IMR-90 (cell line): Measurements from ENCODE around the gene ALDH1L2. TPM values are rescaled to one million over a fixed set of nuclear protein-coding genes. Genes with fewer than 3 reads are reported as not detected.

Experiments used
- ATAC-seq: fragments of 200-7000 bp; cut with Tn5 transposase; 2 replicates; pipeline ENCODE4 v1.9.1; 2020; ENCODE audit warnings: low read depth, mild to moderate bottlenecking, moderate library complexity
- BruUV-seq: library from RNA; stranded (reverse); fragments of 400-500 nt; replicated peaks from 2 replicates; lab custom pipeline; 2021; lab: Mats Ljungman, UMichigan
- CTCF ChIA-PET: fragments of 300-600 bp; formaldehyde crosslinking; extraction: SDS; loops from one replicate; lab custom pipeline; 2021; ENCODE audit warnings: antibody characterized with exemption; lab: Yijun Ruan, JAX
- POLR2A ChIA-PET: fragments of 300-600 bp; sonication (Branson Sonifier 250); formaldehyde crosslinking; loops from one replicate; lab custom pipeline; 2022; ENCODE audit warnings: antibody characterized with exemption; ENCODE audit not compliant: unreplicated experiment; lab: Charles Lee
- DNase-seq: peaks from one replicate; pipeline ENCODE4 v3.0.0; 2013
- H2AFZ ChIP-seq: replicated peaks from 2 replicates; pipeline ENCODE3; 2013; ENCODE audit warnings: low read length, mild to moderate bottlenecking; ENCODE audit not compliant: poor library complexity
- H2AK5ac ChIP-seq: 2 replicates; pipeline ENCODE4 v1.6.1; 2013; ENCODE audit warnings: low read depth, low read length, inconsistent platforms
- H2AK9ac ChIP-seq: replicated peaks from 2 replicates; pipeline ENCODE3; 2013; ENCODE audit warnings: mild to moderate bottlenecking, low read depth, low read length, moderate library complexity; ENCODE audit not compliant: poor library complexity
- H2BK120ac ChIP-seq: 2 replicates; pipeline ENCODE4 v1.6.1; 2013; ENCODE audit warnings: low read depth, low read length, inconsistent platforms
- H2BK15ac ChIP-seq: 3 replicates; pipeline ENCODE4 v1.6.1; 2013; ENCODE audit warnings: low read depth, low read length, inconsistent platforms
- H2BK20ac ChIP-seq: 2 replicates; pipeline ENCODE4 v1.6.1; 2013; ENCODE audit warnings: low read depth, mild to moderate bottlenecking, inconsistent platforms, low read length, moderate library complexity
- H2BK5ac ChIP-seq: 2 replicates; pipeline ENCODE4 v1.6.1; 2013; ENCODE audit warnings: mild to moderate bottlenecking, low read depth, low read length, inconsistent platforms; ENCODE audit not compliant: poor library complexity, severe bottlenecking
- H3K14ac ChIP-seq: replicated peaks from 2 replicates; pipeline ENCODE4 v1.6.1; 2013; ENCODE audit warnings: low read depth, low read length, inconsistent platforms
- H3K18ac ChIP-seq: 2 replicates; pipeline ENCODE4 v1.6.1; 2013; ENCODE audit warnings: low read depth, low read length, control low read depth
- H3K23ac ChIP-seq: 2 replicates; pipeline ENCODE4 v1.6.1; 2013; ENCODE audit warnings: low read depth, low read length, inconsistent platforms
- H3K27ac ChIP-seq: 2 replicates; pipeline ENCODE4 v1.5.1; 2013; ENCODE audit warnings: mild to moderate bottlenecking, control low read depth, low read length; ENCODE audit not compliant: insufficient read depth
- H3K27me3 ChIP-seq: 2 replicates; pipeline ENCODE4 v1.6.1; 2013; ENCODE audit warnings: low read length; ENCODE audit not compliant: control insufficient read depth, insufficient read depth
- H3K36me3 ChIP-seq: 2 replicates; pipeline ENCODE4 v1.6.1; 2013; ENCODE audit warnings: low read length, mixed read lengths; ENCODE audit not compliant: control insufficient read depth, insufficient read depth
- H3K4ac ChIP-seq: 2 replicates; pipeline ENCODE4 v1.6.1; 2013; ENCODE audit warnings: low read depth, low read length, inconsistent platforms
- H3K4me1 ChIP-seq: 2 replicates; pipeline ENCODE4 v1.6.1; 2013; ENCODE audit warnings: low read length, mixed read lengths; ENCODE audit not compliant: control insufficient read depth, insufficient read depth
- H3K4me2 ChIP-seq: 2 replicates; pipeline ENCODE4 v1.6.1; 2013; ENCODE audit warnings: low read depth, mild to moderate bottlenecking, control low read depth, low read length, moderate library complexity
- H3K4me3 ChIP-seq: 2 replicates; pipeline ENCODE4 v1.5.1; 2013; ENCODE audit warnings: low read depth, mild to moderate bottlenecking, control low read depth, low read length, moderate library complexity; ENCODE audit not compliant: insufficient read depth
- H3K56ac ChIP-seq: 2 replicates; pipeline ENCODE4 v1.6.1; 2013; ENCODE audit warnings: low read length, inconsistent platforms; ENCODE audit not compliant: insufficient read depth; ENCODE audit errors: extremely low read depth
- H3K79me1 ChIP-seq, 2 experiments: 2 replicates each; pipeline ENCODE4 v1.6.1; 2013; ENCODE audit warnings: low read length in 2 of 2, inconsistent platforms in 1 of 2, low read depth in 1 of 2
- H3K9ac ChIP-seq: 2 replicates; pipeline ENCODE4 v1.6.1; 2013; ENCODE audit warnings: low read depth, low read length, control low read depth
- H3K9me1 ChIP-seq: 2 replicates; pipeline ENCODE4 v1.6.1; 2013; ENCODE audit warnings: low read length, inconsistent platforms; ENCODE audit not compliant: insufficient read depth
- H3K9me3 ChIP-seq: 2 replicates; pipeline ENCODE4 v1.6.1; 2013; ENCODE audit warnings: low read length; ENCODE audit not compliant: control insufficient read depth, insufficient read depth
- H4K20me1 ChIP-seq: 2 replicates; pipeline ENCODE4 v1.6.1; 2013; ENCODE audit warnings: low read length, inconsistent platforms; ENCODE audit not compliant: insufficient read depth
- H4K5ac ChIP-seq: 2 replicates; pipeline ENCODE4 v1.6.1; 2013; ENCODE audit warnings: mild to moderate bottlenecking, low read depth, low read length, control low read depth
- H4K8ac ChIP-seq, 2 experiments: 2 replicates each; pipeline ENCODE4 v1.6.1; 2013; ENCODE audit warnings: low read depth in 2 of 2, low read length in 2 of 2, control low read depth in 1 of 2, inconsistent platforms in 1 of 2
- H4K91ac ChIP-seq: 2 replicates; pipeline ENCODE4 v1.6.1; 2013; ENCODE audit warnings: low read depth, low read length, inconsistent platforms; ENCODE audit not compliant: insufficient read depth
- CEBPB ChIP-seq: IDR thresholded peaks from 2 replicates; pipeline ENCODE4 v1.6.1; 2012; ENCODE audit warnings: low read depth, low read length, improper control_type of control experiment
- NFE2L2 ChIP-seq: fragments of 150-350 bp; IDR thresholded peaks from 2 replicates; pipeline ENCODE4 v1.6.1; 2016; ENCODE audit warnings: low read depth, mild to moderate bottlenecking, low read length
- WGBS, 2 experiments: methylation state at CpG; one replicate each; pipeline versions ENCODE4 v1.1.5 to v1.1.7; 2013; ENCODE audit warnings: missing lambda C conversion rate in 2 of 2; ENCODE audit not compliant: insufficient read length in 1 of 2; ENCODE audit errors: extremely low coverage in 2 of 2; 5-methylcytosine and 5-hydroxymethylcytosine counted together
- dilution Hi-C: fragments of 300-500 bp; cut with HindIII; formaldehyde crosslinking; loops from one replicate; pipeline ENCODE4 v1.14.3; 2018; ENCODE audit warnings: low sequenced_read_pairs; ENCODE audit not compliant: unreplicated experiment
- in situ Hi-C: fragments of 300-500 bp; cut with MboI; formaldehyde crosslinking; loops from 3 replicates; pipeline ENCODE4 v1.14.3; 2019; ENCODE audit warnings: low sequenced_read_pairs, inconsistent platforms, mixed read lengths
- intact Hi-C: fragments of 100-400 bp; cut with micrococcal nuclease; formaldehyde crosslinking; loops from 2 replicates; pipeline ENCODE4 v1.10.0; 2022
- polyA plus RNA-seq, 3 experiments: library from polyadenylated mRNA; depleted of rRNA; stranded (reverse); fragments of >200 nt; gene quantifications; 2 replicates each; pipeline ENCODE4 v1.2.3, GENCODE V29; 2012; ENCODE audit warnings: low replicate concordance in 1 of 3
- total RNA-seq: library from RNA; depleted of rRNA; stranded (reverse); fragments of >200 nt; gene quantifications from 2 replicates; pipeline ENCODE4 v1.2.3, GENCODE V29; 2012

ALDH1L2 gene
- total and polyA plus RNA-seq, 2 of the 4 experiments (the other 2 are of a cell fraction) = 21.1 to 22.8 TPM

- H2BK5ac ChIP-seq = no peak overlapping the region
- ChIA-PET POLR2A (no interaction called here), CTCF (no interaction called here)
- ATAC-seq = no peak
- intact Hi-C loops (no loop called here), in situ Hi-C loops (no loop called here), dilution Hi-C loops (no loop called here)
- peaks cover 8% of the 10 kb centered on the region; the same call in 1 of the 2 replicates for H4K20me1 ChIP-seq
- H3K18ac ChIP-seq = no peak overlapping the region
- H3K4me3 ChIP-seq = no peak overlapping the region
- no peaks in the 10 kb centered on the region for H3K27me3 ChIP-seq
- H2AFZ ChIP-seq = no peak overlapping the region
- H3K9me1 ChIP-seq = peaks cover 8% of the 10 kb centered on the region
- TF ChIP-seq CEBPB (peak; percentile 87), NFE2L2 (no peak)
- WGBS, 2 experiments = 97% methylated on average over 5 of the region's 11 CpGs; no CpG with 5 or more reads in 1 of the 2 experiments
- no peak overlapping the region for H2AK5ac ChIP-seq
- no peak overlapping the region for H3K23ac ChIP-seq
- H4K8ac ChIP-seq = no peak overlapping the region
- no peak overlapping the region for H4K5ac ChIP-seq
- no peak overlapping the region for H3K27ac ChIP-seq
- H3K36me3 ChIP-seq = no peaks in the 10 kb centered on the region
- no peaks in the 10 kb centered on the region for H3K9me3 ChIP-seq
- H2BK120ac ChIP-seq = no peak overlapping the region
- no peak overlapping the region for H4K91ac ChIP-seq
- H3K4me2 ChIP-seq = no peak overlapping the region
- H3K56ac ChIP-seq = no peak overlapping the region
- no peak overlapping the region for H3K9ac ChIP-seq
- no peak overlapping the region for H2BK20ac ChIP-seq
- H3K4me1 ChIP-seq = peaks cover 7% of the 10 kb centered on the region
- no peak overlapping the region for H2AK9ac ChIP-seq
- no peak overlapping the region for H2BK15ac ChIP-seq
- no TSS peak for BruUV-seq
- DNase-seq = no peak
- peaks cover 19 to 69% of the 10 kb centered on the region in 2 experiments; a peak in 3 of 4 replicates for H3K79me1 ChIP-seq
- no peak overlapping the region for H3K4ac ChIP-seq
- H3K14ac ChIP-seq = no peak overlapping the region
Observed at GRCh38 chr12:105078712-105079570, 5.3 kb downstream of the ALDH1L2 start.
